ENCODE results near the gene LMNTD2. TPM values are rescaled to one million over a fixed set of nuclear protein-coding genes. Genes with fewer than 3 reads are reported as not detected.
A peak's percentile ranks its signal among the peaks of the same experiment; 100 is the strongest.

The LMNTD2 gene
- total and polyA plus RNA-seq, 2 of the 13 experiments (the other 11 are each of a cell fraction or from before 2014, with no cell fraction given) = 1.1 to 3.1 TPM

- TF ChIP-seq, protein P1, sequence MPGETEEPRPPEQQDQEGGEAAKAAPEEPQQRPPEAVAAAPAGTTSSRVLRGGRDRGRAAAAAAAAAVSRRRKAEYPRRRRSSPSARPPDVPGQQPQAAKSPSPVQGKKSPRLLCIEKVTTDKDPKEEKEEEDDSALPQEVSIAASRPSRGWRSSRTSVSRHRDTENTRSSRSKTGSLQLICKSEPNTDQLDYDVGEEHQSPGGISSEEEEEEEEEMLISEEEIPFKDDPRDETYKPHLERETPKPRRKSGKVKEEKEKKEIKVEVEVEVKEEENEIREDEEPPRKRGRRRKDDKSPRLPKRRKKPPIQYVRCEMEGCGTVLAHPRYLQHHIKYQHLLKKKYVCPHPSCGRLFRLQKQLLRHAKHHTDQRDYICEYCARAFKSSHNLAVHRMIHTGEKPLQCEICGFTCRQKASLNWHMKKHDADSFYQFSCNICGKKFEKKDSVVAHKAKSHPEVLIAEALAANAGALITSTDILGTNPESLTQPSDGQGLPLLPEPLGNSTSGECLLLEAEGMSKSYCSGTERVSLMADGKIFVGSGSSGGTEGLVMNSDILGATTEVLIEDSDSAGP (CRISPR knock-in tag; IDR thresholded peaks at IDR 0.05; ENCODE audit: borderline replicate concordance) = peak; percentile 51
- TF ChIP-seq THAP11 (CRISPR knock-in tag; IDR thresholded peaks at IDR 0.05) (peak; percentile 49; the same call in 1 of the 2 replicates), TMF1 (CRISPR knock-in tag; IDR thresholded peaks at IDR 0.05; ENCODE audit: low read depth) (no peak), ZMYM2 (CRISPR knock-in tag; IDR thresholded peaks at IDR 0.05) (peak; percentile 76), SNAI1 (CRISPR knock-in tag; IDR thresholded peaks at IDR 0.05; ENCODE audit: borderline replicate concordance) (no peak), USF2 (IDR thresholded peaks at IDR 0.05; ENCODE audit: low read depth, low read length) (peak; percentile 21; the same call in 1 of the 2 replicates), USF2 (CRISPR knock-in tag; IDR thresholded peaks at IDR 0.05; ENCODE audit: borderline replicate concordance) (no peak; the same call in 1 of the 2 replicates), NRL (CRISPR knock-in tag; IDR thresholded peaks at IDR 0.05; ENCODE audit: borderline replicate concordance) (no peak), IKZF5 (CRISPR knock-in tag; IDR thresholded peaks at IDR 0.05) (no peak), SP5 (CRISPR knock-in tag; IDR thresholded peaks at IDR 0.05; ENCODE audit: borderline replicate concordance, low read depth) (no peak), PRMT3 (CRISPR knock-in tag; IDR thresholded peaks at IDR 0.05; ENCODE audit: borderline replicate concordance, low read depth) (no peak), ZBTB7A (CRISPR knock-in tag; IDR thresholded peaks at IDR 0.05) (peak; percentile 94), SRSF4 (IDR thresholded peaks at IDR 0.05; ENCODE audit: low read depth, low read length, poor library complexity, severe bottlenecking) (no peak), ZNF788 (CRISPR knock-in tag; IDR thresholded peaks at IDR 0.05; ENCODE audit: borderline replicate concordance) (no peak), NFE2L1 (CRISPR knock-in tag; IDR thresholded peaks at IDR 0.05; ENCODE audit: borderline replicate concordance) (no peak), ZNF605 (CRISPR knock-in tag; IDR thresholded peaks at IDR 0.05) (peak; percentile 57; the same call in 1 of the 2 replicates), RARA (CRISPR knock-in tag; IDR thresholded peaks at IDR 0.05) (peak; percentile 71)
- TF ChIP-seq, protein P2, sequence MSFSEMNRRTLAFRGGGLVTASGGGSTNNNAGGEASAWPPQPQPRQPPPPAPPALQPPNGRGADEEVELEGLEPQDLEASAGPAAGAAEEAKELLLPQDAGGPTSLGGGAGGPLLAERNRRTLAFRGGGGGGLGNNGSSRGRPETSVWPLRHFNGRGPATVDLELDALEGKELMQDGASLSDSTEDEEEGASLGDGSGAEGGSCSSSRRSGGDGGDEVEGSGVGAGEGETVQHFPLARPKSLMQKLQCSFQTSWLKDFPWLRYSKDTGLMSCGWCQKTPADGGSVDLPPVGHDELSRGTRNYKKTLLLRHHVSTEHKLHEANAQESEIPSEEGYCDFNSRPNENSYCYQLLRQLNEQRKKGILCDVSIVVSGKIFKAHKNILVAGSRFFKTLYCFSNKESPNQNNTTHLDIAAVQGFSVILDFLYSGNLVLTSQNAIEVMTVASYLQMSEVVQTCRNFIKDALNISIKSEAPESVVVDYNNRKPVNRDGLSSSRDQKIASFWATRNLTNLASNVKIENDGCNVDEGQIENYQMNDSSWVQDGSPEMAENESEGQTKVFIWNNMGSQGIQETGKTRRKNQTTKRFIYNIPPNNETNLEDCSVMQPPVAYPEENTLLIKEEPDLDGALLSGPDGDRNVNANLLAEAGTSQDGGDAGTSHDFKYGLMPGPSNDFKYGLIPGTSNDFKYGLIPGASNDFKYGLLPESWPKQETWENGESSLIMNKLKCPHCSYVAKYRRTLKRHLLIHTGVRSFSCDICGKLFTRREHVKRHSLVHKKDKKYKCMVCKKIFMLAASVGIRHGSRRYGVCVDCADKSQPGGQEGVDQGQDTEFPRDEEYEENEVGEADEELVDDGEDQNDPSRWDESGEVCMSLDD (CRISPR knock-in tag; IDR thresholded peaks at IDR 0.05; ENCODE audit: borderline replicate concordance) = no peak
- TF ChIP-seq, protein P3, sequence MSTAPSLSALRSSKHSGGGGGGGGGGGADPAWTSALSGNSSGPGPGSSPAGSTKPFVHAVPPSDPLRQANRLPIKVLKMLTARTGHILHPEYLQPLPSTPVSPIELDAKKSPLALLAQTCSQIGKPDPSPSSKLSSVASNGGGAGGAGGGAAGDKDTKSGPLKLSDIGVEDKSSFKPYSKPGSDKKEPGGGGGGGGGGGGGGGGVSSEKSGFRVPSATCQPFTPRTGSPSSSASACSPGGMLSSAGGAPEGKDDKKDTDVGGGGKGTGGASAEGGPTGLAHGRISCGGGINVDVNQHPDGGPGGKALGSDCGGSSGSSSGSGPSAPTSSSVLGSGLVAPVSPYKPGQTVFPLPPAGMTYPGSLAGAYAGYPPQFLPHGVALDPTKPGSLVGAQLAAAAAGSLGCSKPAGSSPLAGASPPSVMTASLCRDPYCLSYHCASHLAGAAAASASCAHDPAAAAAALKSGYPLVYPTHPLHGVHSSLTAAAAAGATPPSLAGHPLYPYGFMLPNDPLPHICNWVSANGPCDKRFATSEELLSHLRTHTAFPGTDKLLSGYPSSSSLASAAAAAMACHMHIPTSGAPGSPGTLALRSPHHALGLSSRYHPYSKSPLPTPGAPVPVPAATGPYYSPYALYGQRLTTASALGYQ (CRISPR knock-in tag; IDR thresholded peaks at IDR 0.05) = no peak
These were observed 19.5 kb upstream of the LMNTD2 start (continued) for GRCh38 chr11:579830-580601.

Measured in HepG2 (cell line).